Hematopoietic multipotent progenitor cell treated with erythropoietin and hydrocortisone succinate and interleukin-3 and kit ligand, for 17 days (in vitro differentiated cells): Measurements from ENCODE around the gene EGLN2.
"Not testable (repeated sequence)": the region's sequence is repeated elsewhere in the genome, so short reads cannot be mapped to it uniquely, and the experiment has no call there.

Source experiments
- DNase-seq: peaks from one replicate; pipeline ENCODE4 v3.0.0-alpha.2; 2015; ENCODE audit warnings: low spot score

EGLN2 gene

DNA sequence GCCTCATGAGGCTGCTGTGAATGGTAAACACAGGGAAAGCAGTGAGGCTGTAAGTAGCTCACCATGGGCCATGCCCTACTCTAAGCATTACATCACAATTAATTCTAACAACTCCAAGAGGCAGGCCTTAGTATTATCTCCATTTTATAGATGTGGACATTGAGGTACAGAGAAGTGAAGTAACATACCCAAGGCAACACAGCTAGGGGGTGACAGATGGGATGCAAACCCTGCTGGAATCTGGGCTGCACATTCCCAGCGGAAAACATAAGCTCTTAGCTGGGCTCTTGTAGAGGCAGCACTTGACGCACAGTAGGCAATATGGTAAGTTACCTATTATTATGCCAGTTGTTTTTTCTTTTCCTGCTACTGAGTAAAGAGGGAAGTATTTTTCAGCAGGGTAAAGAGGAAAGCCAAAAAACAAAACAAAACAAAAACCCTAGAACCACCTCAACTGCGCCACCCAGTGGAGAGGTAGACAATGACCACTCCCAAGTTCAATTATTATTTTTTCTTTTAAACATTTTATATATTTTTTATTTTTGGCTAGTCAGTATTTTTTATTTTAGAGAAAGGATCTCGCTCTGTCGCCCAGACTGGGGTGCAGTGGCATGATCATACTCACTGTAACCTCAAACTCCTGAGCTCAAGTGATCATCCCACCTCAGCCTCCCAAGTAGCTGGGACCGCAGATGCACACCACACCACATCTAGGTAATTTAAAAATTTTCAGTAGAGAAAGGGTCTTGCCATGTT, 20.7 kb downstream of the EGLN2 start:
- peak; percentile 73 for DNase-seq

DNA sequence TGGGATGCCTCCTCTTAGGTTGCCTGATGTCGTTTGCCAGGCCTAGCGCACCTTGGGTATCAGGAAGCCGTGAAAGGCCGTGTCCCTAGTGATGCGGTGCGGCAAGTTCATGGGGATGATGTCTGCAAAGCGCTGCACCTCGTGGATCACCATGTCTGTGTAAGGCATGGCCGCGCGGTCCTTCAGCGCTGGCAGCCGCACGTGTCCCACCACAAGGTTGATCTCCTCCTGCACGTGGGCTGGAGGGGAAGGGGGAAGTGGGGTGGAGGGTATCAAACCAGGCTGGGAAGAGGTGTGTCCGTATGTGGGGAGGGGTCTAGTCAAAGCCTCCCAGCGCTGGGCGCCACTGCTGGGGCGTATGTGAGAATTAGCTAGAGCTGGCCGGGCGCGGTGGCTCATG, 23.2 kb downstream of the EGLN2 start:
- no peak for DNase-seq

DNA sequence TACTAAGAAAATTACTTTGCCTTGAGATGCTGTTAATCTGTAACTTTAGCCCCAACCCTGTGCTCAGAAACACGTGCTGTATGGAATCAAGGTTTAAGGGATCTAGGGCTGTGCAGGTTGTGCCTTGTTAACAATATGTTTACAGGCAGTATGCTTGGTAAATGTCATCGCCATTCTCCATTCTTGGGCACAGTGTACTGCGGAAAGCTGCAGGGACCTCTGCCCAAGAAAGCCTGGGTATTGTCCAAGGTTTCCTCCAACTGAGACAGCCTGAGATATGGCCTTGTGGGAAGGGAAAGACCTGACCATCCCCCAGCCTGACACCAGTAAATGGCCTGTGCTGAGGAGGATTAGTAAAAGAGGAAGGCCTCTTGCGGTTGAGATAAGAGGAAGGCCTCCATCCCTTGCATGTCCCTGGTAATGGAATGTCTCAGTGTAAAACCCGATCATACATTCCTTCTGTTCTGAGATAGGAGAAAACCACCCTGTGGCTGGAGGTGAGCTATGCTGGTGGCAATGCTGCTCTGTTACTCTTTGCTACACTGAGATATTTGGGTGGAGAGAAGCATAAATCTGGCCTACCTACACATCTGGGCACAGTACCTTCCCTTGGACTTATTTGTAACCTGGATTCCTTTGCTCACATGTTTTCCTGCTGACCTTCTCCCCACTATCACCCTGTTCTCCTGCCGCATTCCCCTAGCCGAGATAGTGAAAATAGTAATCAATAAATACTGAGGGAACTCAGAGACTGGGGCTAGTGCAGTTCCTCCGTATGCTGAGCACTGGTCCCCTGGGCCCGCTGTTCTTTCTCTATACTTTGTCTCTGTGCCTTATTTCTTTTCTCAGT, 23.9 kb downstream of the EGLN2 start:
- DNase-seq, result peak; percentile 8

DNA sequence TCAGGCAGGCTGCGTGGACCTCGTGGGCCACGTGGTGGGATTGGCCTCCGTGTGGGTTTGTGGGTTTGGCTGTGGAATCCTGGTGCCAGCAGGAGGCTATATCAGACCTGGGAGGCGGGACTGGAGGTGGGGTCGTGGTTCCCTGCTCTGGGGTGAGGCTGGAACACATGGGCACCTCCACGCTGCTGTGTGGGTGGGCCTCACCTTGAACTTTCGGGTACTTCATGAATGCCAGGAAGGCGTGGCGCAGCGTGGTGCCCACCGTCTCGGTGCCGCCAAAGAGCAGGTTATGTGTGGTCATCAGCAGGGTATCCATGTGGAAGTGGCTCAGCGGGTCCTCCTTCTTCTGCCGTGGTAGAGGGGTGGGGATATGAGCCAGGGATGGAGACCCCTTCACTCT, 25.9 kb downstream of the EGLN2 start:
- not testable (repeated sequence) for DNase-seq

DNA sequence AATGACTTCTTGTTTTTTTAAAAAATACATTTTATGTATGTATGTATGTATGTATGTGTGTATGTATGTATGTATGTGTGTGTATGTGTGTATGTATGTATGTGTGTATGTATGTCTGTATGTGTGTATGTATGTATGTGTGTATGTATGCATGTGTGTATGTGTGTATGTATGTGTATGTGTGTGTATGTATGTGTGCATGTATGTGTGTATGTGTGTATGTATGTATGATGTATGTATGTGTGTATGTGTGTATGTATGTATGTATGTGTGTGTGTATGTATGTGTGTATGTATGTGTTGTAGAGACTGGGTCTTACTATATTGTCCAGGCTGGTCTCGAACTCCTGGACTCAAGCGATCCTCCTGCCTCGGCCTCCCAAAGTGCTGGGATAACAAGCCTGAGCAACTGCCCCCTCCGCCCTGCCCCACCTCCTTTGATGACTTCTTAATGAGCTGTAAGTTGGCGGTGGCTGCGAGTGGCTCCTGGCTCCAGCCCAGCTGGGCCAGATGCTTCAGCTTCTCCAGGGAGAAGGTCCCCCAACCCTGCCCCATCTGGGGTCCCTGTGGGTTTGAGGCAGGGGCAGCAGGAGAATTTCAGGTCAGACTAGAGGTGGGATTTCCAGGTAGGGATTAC, 26.6 kb downstream of the EGLN2 start:
- not testable (repeated sequence) for DNase-seq

DNA sequence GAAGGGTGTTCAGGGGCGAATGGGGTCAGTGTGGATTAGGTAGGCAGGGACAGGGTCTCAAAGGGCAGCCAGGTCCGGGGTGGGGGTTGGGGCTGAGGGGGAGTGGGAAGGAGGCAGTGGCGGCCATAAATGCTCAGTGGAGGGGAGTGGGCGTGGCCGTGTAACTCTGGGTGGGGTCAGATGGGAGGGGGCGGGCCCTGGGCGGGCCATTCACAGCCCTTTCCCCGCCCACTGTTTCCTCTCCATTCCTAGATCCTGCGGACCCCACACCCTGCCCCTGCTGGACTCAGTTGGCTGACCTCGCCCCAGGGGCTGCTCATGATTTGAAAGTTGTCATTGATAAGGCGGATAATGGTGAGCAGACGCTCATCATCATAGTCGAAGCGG, 27.3 kb downstream of the EGLN2 start:
- not testable (repeated sequence) for DNase-seq

DNA sequence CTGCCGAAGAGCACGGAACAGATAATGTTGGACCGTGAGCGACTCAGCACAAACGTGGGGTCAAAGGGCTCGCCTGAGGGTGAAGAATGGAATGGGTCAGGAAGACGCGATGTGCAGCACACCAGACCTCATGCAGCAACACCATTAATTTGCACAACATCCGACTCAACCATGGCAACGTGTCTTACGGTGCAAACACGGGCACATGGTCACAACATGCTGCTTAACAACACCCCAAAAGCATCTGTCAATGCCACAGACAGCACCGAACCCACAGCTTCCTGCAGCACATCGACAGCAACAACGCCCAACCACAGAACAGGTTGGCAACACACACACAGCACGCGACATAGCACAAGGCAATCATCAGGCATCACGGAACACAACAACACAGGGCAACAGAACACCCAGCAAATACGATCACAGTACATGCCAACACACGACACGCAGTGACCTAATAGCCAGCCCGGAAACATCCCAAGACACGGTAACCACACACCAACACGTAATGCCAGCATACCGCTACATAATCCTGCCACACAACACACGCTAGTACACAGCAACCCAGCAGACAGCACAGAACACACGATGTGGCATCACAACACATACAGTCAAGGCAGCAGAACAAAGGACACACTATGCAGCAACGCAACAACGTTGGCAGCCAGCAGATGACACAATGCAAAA, 27.9 kb downstream of the EGLN2 start:
- not testable (repeated sequence) for DNase-seq

DNA sequence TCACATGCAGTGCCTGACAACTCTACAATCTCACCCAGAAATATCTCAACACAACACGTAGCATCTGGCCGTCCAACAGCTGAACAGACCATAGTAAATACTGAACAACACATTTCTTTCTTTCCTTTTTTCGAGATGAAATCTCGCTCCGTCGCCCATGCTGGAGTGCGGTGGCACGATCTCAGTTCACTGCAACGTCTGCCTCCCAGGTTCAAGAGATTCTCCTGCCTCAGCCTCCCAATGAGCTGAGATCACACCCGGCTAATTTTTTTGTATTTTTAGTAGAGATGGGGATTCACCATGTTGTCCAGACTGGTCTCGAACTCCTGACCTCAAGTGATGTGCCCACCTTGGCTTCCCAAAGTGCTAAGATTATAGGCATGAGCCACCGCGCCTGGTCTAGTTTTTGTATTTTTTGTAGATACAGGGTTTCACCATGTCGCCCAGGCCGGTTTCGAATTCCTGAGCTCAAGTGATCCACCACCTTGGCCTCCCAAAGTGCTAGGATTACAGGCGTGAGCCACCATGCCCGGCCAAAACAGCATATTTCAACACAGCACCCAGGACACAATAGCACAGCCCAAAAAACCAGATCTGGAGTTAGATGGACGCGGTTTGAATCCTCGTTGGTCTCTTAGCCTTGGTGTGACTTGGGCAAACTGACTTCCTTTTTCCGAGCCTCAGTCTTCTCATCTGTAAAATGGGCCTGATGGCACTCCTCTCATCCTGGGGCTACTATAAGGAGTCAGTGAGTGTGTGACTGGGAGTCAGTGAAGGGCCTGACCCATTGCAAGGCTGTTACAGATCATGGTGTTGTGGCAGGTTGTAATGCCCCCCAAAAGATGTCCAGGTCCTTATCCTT, 28.6 kb downstream of the EGLN2 start:
- no peak for DNase-seq

DNA sequence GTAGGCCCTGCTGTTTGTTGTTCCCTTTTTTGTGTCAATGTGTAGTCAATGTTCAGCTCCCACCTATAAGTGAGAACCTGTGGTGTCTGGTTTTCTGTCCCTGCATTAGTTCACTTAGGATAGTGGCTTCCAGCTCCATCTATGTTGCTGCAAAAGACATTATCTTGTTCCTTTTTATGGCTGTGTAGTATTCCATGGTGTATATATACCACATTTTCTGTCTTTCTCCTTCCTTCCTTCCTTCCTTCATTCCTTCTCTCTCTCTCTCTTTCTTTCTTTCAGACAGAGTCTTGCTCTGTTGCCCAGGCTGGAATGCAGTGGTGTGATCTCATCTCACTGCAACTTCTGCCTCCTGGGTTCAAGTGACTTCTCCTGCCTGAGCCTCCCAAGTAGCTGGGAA, 30.2 kb downstream of the EGLN2 start:
- DNase-seq, result no peak

DNA sequence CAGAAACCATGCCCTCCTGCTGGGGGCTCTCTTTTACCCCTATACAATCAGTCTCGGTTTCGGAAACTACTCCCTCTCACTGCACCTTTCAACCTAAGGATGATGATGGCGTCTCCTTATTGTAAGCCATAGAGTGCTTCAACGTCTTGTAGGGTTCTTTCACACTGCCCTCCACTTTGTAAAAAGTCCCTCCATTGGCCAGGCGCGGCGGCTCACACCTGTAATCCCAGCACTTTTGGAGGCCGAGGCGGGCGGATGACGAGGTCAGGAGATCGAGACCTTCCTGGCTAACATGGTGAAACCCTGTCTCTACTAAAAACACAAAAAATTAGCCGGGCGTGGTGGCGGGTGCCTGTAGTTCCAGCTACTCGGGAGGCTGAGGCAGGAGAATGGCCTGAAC, 31.8 kb downstream of the EGLN2 start:
- DNase-seq, result not testable (repeated sequence)

DNA sequence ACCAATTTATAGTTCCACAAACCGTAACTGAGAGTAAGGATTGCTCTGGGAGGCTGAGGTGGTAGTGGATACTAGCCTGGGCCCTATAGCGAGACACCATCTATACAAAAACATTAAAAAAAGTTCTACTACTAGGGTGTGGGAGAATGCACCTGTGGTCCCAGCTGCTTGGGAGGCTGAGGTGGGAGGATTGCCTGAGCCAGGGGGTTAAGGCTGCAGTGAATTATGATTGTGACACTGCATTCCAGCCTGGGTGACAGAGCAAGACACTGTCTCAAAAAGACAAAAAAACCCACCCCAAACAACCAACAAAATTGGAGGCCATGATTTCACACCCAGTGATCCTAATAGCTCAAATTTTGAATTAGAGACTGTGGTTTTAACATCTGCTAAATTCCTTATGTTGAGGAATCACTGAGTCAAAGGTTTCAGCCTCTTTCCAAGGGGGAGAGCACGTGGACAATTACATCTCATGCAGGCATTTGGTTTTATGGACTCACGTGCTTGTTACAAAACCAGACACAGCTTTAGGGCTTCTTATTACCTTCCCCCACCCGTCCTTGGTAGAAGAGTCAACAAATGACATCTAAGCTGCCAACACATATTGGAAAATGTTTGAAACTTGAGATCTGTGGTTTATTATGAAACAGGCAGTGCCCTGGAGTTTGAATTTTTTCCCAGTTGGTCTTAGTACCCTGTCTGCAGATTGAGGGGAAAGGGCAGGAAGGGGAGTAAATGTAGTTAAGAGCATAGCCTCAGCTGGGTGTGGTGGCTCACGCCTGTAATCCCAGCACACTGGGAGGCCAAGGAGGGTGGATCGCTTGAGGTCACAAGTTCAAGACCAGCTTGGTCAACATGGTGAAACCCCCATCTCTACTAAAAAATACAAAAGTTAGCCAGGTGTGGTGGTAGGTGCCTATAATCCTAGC, 32.8 kb downstream of the EGLN2 start:
- no peak for DNase-seq

DNA sequence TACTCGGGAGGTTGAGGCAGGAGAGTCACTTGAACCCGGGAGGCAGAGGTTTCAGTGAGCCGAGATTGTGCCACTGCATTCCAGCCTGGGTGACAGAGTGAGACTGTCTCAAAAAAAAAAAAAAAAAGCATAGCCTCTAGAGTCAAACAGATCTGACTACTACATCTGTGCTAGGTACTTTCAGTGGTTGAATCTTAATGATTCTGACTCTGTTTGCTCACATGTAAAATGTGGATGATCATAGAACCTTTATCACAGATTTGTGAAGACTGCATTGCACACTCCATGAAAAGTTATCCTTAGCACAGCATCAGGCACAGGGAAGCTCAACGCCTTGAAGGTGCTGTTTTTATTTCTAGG, 33.4 kb downstream of the EGLN2 start:
- not testable (repeated sequence) for DNase-seq

DNA sequence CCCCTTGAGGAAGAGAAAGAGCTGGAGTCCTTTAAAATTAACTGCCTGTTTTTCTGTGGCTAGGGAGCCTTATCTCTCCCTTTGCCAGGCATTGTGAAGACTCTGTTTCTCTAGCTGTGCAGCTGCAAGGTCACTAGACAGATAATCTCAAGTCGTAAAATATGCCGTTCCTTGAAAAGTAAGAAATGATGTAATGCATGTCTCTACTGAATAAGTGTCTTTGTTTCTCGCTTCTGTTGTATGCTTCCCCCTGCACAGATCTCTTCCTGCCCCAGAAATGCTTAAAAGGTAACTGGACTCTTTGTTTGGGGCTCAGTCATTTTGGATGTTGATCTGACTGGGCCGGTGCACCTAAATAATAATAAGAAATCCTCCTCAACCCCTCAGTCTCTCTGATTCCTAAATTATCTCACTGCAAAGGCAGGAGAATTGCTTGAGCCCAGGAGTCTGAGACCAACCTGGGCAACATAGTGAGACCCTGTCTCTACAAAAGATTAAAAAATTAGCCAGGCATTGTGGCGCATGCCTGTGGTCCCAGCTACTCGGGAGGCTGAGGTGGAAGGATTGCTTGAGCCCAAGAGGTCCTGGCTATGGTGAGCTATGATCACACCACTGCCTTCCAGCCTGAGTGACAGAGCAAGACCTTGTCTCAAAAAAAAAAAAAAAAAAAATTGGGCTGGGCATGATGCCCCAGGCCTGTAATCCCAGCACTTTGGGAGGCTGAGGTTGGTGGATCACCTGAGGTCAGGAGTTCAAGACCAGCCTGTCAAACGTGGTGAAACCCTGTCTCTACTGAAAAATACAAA, 34.9 kb downstream of the EGLN2 start:
- DNase-seq, result not testable (repeated sequence)

DNA sequence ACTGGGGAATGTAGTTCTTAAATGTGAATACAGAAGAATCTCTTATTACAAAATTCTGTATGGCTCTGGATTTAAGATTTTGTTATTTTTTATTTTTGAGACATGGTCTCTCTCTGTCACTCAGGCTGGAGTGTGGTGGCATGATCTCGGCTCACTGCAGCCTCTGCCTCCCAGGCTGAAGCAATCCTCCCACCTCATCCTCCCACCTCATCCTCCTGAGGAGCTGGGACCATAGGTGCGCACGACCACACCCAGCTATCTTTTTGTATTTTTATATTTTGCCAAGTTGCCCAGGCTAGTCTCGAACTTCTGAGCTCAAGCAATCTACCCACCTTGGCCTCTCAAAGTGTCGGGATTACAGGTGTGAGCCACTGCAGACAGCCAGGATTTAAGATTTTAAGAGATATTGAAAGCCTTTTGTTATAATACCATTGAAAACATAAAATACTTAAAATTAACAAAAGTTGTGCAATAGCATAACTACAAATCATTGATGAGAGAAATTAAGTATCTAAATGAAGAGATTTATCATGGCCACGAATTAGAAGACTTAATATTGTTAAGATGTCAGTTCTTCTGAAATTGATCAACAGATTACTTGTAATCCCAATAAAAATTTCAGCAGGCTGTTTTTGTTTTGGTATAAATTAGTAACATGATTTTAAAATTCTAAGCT, 37.9 kb downstream of the EGLN2 start:
- no peak for DNase-seq

DNA sequence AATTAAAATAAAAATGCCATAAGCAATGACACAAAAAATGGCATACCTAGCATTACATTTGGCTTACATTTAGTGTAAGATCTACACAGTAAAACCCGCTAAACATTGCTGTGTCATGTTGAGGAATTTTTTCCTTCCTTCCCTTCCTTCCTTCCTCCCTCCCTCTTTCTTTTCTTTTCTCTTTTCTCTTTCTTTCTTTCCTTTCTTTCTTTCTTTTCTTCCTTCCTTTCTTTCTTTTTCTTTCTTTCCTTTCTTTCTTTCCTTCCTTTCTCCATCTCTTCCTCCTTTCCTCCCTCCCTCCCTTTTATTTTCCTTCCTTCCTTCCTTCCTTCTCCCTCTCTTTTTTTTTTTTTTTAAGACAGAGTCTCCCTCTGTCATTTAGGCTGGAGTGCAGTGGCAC, 39.5 kb downstream of the EGLN2 start:
- DNase-seq, result not testable (repeated sequence)

DNA sequence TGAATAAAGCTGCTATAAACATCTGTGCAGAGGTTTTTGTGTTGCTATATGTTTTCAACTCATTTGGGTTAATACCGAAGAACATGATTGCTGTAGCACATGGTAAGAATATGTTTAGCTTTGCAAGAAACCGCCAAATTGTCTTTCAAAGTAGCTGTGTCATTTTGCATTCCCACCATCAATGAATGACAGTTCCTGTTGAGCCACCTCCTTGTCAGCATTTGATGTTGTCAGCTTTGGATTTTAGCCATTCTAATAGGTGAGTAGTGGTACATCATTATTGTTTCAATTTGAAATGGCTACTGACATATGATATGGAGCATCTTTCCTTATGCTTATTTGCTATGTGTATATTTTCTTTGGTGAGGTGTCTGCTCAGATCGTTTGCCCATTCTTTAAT, 43.0 kb downstream of the EGLN2 start:
- DNase-seq, result not testable (repeated sequence)

DNA sequence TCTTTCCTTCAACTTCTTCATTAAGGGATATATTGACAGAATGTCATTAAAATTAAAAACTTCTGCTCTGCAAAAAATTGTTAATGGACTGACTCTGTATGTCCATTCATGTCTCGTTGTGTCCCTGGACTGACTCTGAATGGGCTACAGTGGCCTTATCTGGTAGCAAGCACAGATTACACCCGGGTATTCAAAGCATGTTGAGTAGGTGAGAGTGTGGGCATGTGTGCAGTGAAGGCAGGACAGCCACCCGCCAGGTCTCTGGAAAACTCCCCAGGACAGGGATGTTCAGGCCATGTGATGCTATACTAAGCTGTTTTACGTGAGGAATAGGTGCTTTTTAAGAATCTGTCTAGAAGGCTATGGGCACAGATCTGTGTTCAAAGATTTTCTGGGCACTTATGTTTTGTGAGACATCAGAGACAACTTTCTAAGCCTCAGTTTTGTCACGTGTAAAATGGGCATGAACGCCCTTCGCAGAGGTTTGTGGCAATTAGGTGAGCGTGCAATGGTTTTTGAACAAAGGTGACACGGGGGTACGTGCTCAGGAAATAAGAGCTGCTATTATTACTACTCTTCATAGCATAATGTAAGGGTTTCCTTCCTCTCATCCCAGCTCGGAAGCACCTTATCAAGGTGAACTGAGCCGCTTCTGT, 44.1 kb downstream of the EGLN2 start:
- DNase-seq, result not testable (repeated sequence)

DNA sequence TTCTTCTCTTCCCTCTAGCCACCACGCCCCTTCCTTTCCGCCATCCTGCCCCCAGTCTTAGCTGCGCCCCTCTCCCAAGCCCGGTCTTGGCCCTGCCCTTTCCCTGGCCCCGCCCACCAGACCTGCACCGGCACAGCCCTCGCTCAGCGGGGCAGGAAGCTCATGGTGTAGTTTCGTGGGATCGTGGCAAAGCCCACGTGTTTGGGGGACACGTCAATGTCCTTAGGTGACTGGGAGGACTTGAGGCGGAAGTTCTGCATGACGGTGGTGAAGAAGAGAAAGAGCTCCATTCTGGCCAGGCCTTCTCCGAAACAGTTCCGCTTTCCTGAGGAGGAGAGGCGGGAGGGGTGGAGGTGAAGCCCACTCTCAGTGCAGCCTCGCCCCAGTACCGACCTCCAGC, 44.7 kb downstream of the EGLN2 start:
- DNase-seq, result not testable (repeated sequence)
